Right forelimb (tissue), 1 donor: ENCODE measurements around the gene KIF13A.
"Not testable (repeated sequence)": the region's sequence is repeated elsewhere in the genome, so short reads cannot be mapped to it uniquely, and the experiment has no call there.

Experiments
- DNase-seq: peaks from one replicate; pipeline ENCODE4 v3.0.0-alpha.2; 2018

Gene KIF13A

GRCh38 chr6:17930321-17930993, 57.0 kb downstream of the KIF13A start:
- DNase-seq: no peak

GRCh38 chr6:17928514-17929430, 58.7 kb downstream of the KIF13A start:
- no peak for DNase-seq

DNA sequence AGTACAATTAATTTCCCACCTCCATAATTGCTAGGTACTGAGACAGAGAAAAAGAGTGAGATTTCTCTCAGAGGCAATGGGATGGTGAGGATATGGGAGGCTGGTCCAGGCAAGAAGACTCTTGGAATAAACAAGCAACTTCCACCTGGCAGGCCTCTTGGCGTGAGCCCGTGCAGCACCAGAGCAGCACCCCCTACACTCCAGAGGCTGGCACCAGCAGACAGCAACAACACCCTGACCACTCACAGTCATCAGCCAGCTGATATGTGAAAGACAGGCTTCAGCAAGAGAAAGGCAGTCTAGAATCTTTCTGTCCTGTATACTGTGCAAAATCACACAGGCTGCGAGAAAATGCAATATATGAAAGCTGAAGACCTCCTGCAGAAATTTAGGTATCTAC, 59.7 kb downstream of the KIF13A start:
- no peak for DNase-seq

GRCh38 chr6:17923401-17923863, 64.0 kb downstream of the KIF13A start:
- no peak for DNase-seq

GRCh38 chr6:17921454-17921853, 66.0 kb downstream of the KIF13A start:
- no peak for DNase-seq

DNA sequence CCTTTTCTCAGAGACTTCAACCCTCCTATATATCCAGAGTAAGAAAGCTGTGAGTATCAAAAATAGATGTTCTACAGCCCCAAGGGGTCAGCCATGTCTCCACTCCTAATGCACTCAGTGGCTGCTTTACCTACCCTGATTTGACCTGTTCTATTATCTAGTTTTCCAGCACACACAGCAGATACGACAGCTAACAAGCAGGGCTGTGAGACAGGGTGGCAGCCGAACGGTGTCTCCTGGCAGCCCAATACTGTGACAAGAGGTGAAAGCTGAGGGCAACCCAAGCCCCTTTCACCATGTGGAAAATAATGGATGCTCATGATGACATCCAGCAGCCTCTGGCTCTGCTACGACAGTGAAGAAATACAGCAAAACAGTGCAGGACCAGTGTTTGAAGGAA, 67.9 kb downstream of the KIF13A start:
- no peak for DNase-seq

- no peak for DNase-seq
Measured at GRCh38 chr6:17917837-17918763, 69.3 kb downstream of the KIF13A start.

GRCh38 chr6:17914651-17915050, 72.8 kb downstream of the KIF13A start:
- no peak for DNase-seq

DNA sequence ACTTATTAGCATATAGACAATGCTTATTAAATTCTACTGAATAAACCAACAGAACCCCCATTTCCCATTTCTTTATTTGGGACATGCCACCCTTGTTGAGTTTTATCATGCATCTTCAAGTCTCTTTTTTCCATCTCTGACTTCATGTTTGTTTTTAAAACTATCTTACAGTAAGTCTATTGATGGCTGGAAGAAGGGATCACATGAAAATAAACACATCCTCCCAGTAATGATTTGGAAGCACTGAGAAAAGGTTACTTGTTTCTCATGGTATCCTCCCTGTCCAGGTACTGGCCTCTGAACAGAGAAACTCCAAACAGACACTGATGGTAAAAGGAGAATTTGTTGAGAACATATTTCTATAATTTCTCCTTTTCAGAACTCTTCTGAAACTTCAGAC, 74.9 kb downstream of the KIF13A start:
- no peak for DNase-seq

GRCh38 chr6:17911656-17912055, 75.8 kb downstream of the KIF13A start:
- not testable (repeated sequence) for DNase-seq

DNA sequence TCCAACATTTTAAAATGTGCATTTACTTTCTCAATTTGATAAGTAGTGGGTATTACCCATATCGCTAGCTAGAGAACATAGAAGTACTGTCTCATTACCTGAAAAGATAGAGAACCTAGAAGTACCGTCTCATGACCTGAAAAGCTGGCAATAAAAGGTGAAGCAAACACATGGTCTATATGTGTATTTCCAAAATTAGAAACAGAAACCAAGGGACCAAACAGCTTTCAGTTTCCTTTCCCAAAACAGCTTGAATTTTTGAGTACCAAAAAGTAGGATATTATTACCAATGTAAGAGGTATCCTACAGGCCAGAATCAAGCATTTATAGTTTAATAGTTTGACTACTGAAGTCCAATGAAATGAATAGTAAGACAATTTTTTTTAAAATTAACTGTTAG, 77.2 kb downstream of the KIF13A start:
- DNase-seq: no peak

DNA sequence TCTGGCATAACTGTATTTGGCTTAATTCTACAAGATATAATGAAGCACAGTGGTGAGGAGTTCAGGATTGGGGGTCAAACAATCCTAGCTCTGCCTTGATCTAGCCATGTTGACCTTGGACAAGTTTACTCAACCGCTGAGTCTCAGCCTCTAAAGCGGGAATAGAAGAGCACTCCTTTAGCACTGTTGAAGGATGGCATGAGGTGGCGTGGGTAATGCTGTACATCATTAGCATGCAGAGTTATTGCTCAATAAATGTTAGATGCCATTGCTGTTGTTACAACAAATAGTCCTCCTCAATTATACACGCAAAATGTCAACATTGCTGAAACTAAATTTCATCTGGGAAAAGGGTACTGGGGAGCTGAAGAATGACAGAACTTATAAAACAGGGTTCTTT, 78.6 kb downstream of the KIF13A start:
- no peak for DNase-seq

- no peak for DNase-seq
Measured at GRCh38 chr6:17907406-17908229, 79.8 kb downstream of the KIF13A start.

GRCh38 chr6:17905611-17906592, 81.5 kb downstream of the KIF13A start:
- DNase-seq: no peak

GRCh38 chr6:17904491-17905120, 82.8 kb downstream of the KIF13A start:
- no peak for DNase-seq

GRCh38 chr6:17902974-17903373, 84.5 kb downstream of the KIF13A start:
- no peak for DNase-seq

DNA sequence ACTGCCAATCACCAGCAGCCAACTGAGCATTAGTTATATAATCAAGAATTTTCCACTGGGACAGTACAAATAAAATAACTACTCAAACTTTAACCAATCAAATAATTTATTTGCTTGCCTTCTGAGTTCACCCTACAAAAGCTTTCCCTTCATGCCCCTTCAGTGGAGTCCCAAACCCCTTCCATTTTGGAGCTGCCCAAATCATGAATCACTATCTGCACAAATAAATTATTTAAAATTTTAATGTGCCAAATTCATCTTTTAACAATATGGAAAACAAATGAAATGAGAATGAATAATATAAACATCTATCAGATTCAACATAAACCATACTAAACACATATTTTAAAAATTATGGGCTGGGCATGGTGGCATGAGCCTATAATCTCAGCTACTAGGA, 85.9 kb downstream of the KIF13A start:
- DNase-seq: no peak

- DNase-seq: no peak
Measured at GRCh38 chr6:17900011-17900410, 87.4 kb downstream of the KIF13A start.

- no peak for DNase-seq
Measured at GRCh38 chr6:17899491-17899890, 87.9 kb downstream of the KIF13A start.

- DNase-seq: no peak
Measured at GRCh38 chr6:17897681-17898080, 89.8 kb downstream of the KIF13A start.
